ENCODE results near the gene GCG.
A peak's percentile ranks its signal among the peaks of the same experiment; 100 is the strongest.

The GCG gene

DNA sequence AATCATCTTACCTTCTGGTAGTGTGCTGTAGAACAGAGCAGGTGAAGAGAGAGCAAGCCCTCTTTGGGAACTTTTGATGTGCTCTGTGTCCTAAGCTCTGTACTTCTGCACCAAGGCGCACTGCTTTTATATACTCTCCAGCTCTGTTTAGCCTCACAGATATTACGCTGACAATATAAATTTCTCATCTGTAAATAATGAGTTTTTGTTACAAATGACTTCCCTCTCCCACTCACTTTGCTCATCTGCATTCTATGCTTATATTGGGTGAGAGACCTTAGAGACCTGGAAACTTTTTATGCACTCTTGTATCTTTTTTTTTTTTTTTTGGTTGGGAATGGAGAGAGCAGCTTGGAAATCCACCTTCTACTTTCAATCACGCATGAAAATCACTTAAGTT is at the start of gene GCG:
GCG (minus strand) TSS at position 101 of the 400 bp plus-strand sequence. CDS start 3,069 bp downstream, outside the sequence.
- DNase-seq: no peak

- no peak for DNase-seq
These were observed 48.6 kb upstream of the GCG start for GRCh38 chr2:162200636-162201035.

- DNase-seq: no peak
These were observed 47.9 kb upstream of the GCG start for GRCh38 chr2:162199913-162200312.

DNA sequence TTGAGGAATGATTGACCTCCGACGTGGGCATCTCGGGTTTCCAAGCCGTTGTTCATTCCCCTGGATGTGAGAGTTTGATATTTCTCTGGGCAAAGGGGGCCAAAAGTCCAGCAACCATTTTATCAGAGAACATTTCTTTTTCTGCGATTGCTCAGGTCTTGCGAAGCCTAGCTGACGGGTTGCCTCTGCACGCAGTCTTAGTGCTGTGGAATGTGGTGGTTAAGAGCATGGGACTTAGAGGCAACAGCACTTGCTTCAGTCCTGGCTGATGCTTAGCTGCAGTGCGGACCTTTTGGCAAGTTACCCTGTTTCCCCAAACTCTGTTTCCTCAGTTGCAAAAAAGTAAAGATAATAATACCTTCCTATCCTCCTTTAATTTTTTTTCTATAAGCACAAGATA is 46.2 kb upstream of the GCG start:
- no peak for DNase-seq

DNA sequence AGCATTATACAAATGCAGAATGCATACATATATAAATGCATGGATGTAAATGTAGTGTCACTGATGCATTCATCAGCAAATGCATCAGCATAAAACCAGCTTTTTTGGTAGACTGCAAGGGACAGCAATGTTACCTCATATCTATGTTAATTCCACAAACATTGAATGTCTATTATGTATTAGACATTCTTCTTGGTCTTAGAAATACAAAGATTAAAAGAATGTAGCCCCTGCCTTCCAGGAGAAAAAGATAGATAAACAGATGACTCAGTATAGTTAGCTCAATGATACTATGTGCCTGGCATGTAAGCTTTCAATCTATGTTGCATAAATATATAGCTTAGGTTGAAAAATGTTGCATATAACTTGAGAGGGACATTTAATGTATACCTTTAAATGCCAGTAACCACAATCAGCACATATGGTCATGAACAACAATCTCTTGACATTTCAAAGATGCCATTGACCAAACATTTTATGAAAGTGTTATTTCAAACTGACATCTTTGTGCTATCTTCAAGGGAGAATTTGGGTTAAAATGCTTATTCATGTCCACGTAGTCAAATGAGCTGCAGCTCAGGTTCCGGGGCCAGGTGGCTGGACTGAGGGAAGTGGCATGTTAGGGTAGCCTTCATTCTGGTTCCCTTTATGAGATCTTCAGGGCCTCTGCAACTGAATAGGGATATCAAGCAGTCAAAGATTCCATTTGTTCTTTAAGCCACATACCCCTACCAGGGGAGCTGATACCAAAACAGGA is 45.2 kb upstream of the GCG start:
- DNase-seq: no peak

- no peak for DNase-seq
These were observed 44.6 kb upstream of the GCG start for GRCh38 chr2:162196638-162197037.

DNA sequence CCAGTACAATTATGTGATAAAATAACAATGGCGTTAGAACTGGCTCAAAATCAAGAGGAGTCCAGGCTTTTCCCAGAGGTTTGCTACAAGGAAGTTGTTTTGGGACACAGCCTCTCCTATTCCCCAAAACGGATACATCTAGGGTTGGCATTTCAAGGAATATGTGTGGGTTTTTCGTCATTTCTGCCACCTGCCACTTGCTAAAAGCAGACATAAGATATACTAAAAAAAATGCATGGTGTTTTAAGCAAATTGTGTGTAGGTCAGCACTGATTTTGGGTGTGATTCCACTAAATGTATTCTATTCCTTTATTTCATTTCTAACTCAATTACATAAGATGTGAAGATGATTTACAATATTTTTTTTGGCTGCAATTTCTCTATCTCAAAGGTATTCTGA is 36.4 kb upstream of the GCG start:
- no peak for DNase-seq

DNA sequence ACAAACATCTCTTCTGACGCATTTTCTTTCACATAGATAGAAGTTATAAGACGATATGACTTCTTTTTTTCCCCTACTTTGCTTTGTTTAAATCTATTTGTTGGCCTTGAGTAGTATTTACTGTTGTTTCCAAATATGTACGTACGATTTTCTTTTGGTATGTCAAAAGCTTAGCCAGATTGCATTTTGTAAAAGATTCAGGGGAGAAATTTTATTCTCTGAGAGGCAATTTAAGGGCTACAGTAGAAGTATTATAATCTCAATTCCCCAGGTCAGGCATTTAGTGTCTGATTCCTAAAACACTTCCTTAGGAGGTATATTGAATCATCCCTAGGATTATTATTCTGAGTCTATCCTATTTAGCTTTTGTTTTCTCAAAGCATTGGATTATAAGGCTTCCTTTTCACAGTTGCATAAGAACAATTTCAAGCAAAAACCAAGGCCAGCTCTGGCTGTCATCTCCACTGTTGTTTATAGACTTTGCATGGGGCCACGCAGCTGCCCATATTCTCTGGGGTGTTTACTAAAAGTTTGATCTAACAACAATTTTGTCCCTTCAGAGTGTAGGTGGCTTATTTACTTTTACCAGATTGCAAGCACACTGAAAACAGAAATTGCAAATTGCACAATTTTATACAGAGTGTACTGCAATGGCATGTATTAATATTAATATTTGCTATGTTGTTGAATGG is 33.6 kb upstream of the GCG start:
- DNase-seq: no peak

DNA sequence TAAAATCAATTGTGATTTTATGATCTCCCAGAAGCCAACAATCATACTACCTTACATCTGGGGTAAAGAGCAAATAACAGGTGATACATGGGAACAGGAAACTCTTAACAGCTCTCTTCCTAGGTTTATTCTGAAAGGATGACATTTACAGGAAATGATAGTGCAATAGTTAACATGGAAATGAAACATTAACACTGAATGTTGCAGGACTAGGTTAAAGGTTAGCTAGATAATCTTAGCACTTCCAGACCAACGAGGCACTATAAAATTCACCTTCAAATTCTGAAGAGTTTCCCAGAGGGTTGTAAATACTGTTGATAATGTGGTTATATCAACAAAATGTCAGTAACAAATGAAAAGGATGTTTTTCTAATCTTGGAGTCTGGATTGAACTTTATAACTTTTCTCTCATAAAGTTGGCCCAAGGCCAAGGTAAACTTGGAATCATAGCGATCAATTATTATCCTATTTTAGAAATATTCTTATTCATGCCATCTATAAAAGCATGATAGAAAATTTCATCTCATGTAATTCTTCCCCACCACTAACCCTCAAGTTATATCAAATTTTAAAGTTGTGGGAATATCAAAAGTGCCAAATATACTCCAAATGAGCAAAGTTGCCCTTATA is 32.9 kb upstream of the GCG start:
- DNase-seq: no peak

DNA sequence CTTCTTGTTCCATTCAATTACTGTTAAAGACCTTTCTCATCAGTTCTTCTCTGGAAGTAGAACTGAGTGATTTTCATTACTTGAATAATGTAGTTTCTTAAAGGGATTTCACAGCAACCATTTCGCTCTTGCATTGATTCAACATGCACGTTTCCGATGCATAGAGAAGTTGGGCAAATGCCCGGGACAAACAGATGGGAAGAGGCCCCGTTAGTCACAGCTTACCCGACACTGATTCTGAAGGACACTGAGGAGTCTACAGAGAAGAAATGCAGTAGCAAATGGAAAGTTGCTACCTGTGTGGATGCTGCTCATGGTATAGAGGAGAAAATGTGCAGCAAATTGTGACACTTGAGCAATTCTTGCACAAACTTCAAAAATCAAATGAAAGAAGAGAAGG is 32.3 kb upstream of the GCG start:
- DNase-seq: no peak

GRCh38 chr2:162182395-162182794 is 30.3 kb upstream of the GCG start:
- no peak for DNase-seq

DNA sequence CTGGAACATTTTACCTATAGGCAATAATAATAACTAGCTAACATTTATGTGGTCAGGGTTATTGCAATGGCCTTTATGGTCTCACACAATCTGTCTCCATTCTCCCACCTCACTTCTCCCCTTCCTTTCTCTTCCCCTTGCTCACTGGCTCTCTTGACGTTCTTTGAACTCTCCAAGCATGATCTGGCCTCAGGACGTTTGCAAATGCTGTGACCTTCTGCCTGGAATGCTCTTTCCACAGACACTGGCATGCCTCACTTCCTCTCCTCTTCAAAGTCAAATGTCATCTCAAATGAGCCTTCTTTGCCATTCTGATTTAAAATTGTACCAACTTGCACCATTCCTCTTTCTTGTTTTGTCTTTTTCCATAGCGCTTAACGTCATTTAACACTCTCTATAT is 25.3 kb upstream of the GCG start:
- DNase-seq: no peak

DNA sequence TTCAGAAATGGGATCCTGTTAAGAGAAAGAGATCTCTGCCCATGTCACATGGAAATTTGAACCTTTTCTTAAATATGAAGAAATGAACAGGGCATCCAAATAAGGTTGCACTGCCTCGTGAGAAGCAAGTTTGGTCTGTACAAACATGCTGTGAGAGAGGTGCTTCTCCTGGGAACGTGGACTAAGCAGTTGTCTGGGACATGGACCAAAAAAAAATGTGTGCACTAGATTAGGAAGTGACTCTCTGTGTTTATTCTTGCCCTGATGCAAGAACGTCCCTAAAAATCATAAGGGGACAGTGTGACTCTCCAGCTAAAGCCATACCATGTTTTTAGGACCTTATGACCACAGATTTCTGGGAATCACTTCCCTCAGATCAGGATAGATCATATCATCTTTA is 23.7 kb upstream of the GCG start:
- DNase-seq: no peak

DNA sequence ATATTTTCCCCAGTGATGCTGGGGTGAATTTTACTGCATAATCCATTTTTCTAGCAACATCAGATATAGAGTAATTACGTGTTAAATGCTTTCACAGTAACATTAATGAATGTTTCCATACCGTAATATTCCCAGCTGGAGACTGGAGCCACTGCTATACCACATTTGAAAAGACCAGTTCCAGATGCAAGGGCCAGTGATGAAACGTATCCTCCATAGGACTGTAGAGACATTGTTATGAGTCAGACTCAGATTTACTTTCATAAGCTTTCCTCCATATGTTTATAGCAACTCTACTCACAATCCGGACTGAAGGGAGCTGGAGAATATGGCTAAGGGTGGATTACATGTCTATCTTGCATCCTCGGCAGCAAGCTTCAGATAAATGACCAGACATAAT is 22.7 kb upstream of the GCG start:
- no peak for DNase-seq

DNA sequence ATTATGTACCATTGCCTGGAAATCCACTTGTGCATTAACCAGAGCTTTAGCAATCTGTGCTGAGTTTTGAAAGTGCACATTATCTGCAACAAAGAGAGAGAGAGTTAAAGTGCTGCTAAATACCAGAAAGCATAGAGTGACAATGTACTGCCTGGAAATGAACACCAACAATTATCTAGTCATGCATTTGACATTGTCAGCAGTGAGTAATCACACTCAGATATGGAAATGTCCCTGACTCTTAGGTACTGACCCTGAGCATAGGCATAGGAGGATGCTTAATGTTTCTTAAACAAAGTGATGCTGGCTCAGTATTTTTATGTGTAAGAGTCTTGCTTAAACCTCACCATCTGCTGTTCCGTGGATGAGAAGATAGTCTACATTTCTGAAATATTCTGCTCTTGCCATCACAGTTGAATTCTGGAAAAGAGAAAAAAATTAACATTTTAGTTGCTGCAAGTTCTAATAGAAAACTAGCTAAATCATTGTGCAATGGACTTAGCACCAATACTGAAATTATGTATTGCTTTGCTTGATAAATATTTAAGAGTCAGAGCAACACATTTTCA is 20.8 kb upstream of the GCG start:
- DNase-seq: no peak

DNA sequence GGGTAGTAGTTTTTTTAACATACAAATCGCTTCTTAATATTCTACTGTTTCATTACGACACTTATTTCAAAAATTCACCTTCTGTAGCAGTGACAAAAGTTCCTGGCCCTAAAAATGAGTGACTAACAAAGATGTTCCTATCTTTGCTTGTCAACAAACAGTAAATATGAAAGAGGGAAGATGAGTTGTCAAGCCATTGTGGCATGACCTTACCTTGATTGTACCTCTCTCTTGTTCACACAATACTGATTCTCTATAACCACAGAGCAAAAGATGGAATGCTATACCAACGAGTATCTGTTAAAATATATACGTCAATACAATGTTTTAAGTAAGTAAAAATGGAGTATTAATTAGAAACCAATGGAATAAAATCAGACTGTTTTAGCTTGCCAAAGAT is 14.7 kb upstream of the GCG start:
- DNase-seq: no peak

DNA sequence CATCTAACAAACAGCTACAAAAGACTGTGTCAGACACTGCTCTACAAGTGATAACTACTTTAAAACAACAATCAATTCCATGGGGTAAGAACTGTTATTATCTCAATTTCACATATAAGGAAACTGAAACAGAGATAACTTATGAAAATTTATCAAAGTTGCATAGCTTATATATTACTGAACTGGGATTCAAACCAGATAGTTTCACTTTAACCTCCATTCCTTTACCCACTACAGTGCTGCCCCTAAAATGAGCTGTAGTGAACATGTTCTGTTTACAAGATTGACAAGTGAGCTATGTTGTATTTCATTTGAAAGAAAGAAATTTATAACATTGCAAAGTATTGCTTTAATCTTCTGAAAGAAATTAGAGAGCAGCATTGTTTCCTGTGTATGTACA is 14.1 kb upstream of the GCG start:
- no peak for DNase-seq

GRCh38 chr2:162164802-162165201 is 12.8 kb upstream of the GCG start:
- DNase-seq: no peak

- DNase-seq: no peak
These were observed 7.4 kb upstream of the GCG start for GRCh38 chr2:162159446-162159845.

- no peak for DNase-seq
These were observed 4.1 kb upstream of the GCG start for GRCh38 chr2:162156149-162156548.

DNA sequence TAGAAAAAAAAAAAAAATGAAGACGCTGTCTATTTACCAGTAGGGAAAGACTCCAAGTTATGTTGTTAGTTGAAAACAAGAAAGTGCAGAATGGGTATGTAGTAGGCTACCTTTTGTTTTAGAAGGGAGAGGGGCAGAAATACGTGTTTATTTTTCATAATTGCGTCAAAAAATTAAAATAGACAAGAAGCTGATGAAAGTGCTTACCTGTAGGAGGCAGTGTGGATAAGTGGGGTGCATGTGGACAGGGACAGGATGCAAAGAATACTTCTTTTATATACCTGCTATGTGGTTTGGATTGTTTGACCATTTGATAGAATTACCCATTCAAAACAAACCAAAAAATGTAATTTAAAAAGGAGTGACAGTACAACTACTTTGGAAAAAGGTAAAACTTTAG is 3.0 kb upstream of the GCG start:
- DNase-seq: no peak

DNA sequence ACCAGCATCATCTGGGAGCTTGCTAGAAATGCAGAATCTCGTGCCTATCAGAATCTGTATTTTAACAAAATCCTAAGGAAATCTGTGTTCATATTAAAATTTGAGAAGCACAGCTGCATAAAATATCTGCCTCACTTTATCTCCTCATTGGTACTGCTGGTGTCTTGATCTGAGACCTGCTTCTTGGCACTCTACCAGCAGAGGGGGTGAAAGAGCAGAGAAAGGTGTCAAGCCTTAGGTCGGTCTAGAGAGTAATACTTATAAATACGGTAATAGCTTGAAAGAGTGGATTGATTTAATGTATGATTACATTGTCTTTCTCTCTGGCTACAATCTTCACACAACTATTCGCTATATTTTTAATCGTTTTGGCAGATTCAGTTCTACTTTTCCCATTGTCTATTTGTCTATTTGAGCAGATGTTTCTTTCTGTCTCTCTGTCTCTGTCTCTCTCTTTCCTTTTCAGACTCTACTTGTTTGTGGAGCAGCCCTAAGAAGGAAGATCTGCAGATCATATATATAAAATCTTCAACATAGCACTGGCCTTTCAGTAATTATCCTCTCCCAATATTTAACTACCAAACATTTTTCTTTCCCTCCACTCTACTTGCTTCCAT is 1.7 kb upstream of the GCG start:
- DNase-seq: peak; percentile 48

- no peak for DNase-seq
These were observed 2.1 kb downstream of the GCG start for GRCh38 chr2:162149940-162150339.

GRCh38 chr2:162149466-162149865 is 2.6 kb downstream of the GCG start:
- no peak for DNase-seq
